ENCODE data around the gene FAM180A.

FAM180A gene

DNA sequence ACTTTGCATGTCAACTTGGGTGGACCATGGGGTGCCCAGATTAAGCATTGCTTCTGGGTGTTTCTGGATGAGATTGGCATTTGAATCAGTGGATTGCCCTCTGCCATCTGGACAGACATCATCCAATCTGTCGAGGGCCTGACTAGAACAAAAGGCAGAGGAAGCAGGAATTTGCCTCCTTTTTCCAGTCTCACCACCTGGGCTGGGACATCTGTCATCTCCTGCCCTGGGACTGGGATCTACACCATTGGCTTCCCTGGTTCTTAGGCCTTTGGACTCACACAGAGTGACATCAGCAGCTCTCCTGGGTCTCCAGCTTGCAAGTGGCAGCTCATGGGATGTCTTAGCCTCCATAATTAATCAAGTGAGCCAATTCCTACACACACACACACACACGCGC, 30.9 kb downstream of the FAM180A start:
- no peak for TF ChIP-seq SPI1 (IDR thresholded peaks at IDR 0.05; ENCODE audit: borderline replicate concordance, low read depth)
- no peak for TF ChIP-seq GABPA (IDR thresholded peaks at IDR 0.05; ENCODE audit: low read depth)
- TF ChIP-seq, protein P1, sequence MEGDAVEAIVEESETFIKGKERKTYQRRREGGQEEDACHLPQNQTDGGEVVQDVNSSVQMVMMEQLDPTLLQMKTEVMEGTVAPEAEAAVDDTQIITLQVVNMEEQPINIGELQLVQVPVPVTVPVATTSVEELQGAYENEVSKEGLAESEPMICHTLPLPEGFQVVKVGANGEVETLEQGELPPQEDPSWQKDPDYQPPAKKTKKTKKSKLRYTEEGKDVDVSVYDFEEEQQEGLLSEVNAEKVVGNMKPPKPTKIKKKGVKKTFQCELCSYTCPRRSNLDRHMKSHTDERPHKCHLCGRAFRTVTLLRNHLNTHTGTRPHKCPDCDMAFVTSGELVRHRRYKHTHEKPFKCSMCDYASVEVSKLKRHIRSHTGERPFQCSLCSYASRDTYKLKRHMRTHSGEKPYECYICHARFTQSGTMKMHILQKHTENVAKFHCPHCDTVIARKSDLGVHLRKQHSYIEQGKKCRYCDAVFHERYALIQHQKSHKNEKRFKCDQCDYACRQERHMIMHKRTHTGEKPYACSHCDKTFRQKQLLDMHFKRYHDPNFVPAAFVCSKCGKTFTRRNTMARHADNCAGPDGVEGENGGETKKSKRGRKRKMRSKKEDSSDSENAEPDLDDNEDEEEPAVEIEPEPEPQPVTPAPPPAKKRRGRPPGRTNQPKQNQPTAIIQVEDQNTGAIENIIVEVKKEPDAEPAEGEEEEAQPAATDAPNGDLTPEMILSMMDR (IDR thresholded peaks at IDR 0.05; ENCODE audit: insufficient read depth, low read length), result no peak
- no peak for TF ChIP-seq POLR2AphosphoS5 (IDR thresholded peaks at IDR 0.05; ENCODE audit: low read depth)
- TF ChIP-seq, protein P2, sequence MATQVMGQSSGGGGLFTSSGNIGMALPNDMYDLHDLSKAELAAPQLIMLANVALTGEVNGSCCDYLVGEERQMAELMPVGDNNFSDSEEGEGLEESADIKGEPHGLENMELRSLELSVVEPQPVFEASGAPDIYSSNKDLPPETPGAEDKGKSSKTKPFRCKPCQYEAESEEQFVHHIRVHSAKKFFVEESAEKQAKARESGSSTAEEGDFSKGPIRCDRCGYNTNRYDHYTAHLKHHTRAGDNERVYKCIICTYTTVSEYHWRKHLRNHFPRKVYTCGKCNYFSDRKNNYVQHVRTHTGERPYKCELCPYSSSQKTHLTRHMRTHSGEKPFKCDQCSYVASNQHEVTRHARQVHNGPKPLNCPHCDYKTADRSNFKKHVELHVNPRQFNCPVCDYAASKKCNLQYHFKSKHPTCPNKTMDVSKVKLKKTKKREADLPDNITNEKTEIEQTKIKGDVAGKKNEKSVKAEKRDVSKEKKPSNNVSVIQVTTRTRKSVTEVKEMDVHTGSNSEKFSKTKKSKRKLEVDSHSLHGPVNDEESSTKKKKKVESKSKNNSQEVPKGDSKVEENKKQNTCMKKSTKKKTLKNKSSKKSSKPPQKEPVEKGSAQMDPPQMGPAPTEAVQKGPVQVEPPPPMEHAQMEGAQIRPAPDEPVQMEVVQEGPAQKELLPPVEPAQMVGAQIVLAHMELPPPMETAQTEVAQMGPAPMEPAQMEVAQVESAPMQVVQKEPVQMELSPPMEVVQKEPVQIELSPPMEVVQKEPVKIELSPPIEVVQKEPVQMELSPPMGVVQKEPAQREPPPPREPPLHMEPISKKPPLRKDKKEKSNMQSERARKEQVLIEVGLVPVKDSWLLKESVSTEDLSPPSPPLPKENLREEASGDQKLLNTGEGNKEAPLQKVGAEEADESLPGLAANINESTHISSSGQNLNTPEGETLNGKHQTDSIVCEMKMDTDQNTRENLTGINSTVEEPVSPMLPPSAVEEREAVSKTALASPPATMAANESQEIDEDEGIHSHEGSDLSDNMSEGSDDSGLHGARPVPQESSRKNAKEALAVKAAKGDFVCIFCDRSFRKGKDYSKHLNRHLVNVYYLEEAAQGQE (IDR thresholded peaks at IDR 0.05; ENCODE audit: insufficient replicate concordance, low read depth), result no peak
- H3K27me3 ChIP-seq (ENCODE audit: insufficient read depth, poor library complexity, severe bottlenecking), result no peaks in the 10 kb centered on the region
- no peak for DNase-seq (ENCODE audit: low read depth in 1 of 2, low spot score in 1 of 2)
- H3K4me3 ChIP-seq (replicated peaks; ENCODE audit: insufficient read depth, low read length), result no peak overlapping the region
- no peak overlapping the region for H3K27ac ChIP-seq (replicated peaks)

- TF ChIP-seq, protein P1 (IDR thresholded peaks at IDR 0.05; ENCODE audit: insufficient read depth, low read length), result no peak
- no peak for TF ChIP-seq SPI1 (IDR thresholded peaks at IDR 0.05; ENCODE audit: borderline replicate concordance, low read depth)
- TF ChIP-seq GABPA (IDR thresholded peaks at IDR 0.05; ENCODE audit: low read depth), result no peak
- TF ChIP-seq POLR2AphosphoS5 (IDR thresholded peaks at IDR 0.05; ENCODE audit: low read depth), result no peak
- TF ChIP-seq, protein P2 (IDR thresholded peaks at IDR 0.05; ENCODE audit: insufficient replicate concordance, low read depth), result no peak
- Histone ChIP-seq H3K27me3 (ENCODE audit: insufficient read depth, poor library complexity, severe bottlenecking) (no peaks in the 10 kb centered on the region), H3K27ac (replicated peaks) (no peak overlapping the region), H3K4me3 (replicated peaks; ENCODE audit: insufficient read depth, low read length) (no peak overlapping the region)
- no peak for DNase-seq (ENCODE audit: low read depth in 1 of 2, low spot score in 1 of 2)
These were observed 31.9 kb downstream of the FAM180A start for GRCh38 chr7:135716677-135717238.

DNA sequence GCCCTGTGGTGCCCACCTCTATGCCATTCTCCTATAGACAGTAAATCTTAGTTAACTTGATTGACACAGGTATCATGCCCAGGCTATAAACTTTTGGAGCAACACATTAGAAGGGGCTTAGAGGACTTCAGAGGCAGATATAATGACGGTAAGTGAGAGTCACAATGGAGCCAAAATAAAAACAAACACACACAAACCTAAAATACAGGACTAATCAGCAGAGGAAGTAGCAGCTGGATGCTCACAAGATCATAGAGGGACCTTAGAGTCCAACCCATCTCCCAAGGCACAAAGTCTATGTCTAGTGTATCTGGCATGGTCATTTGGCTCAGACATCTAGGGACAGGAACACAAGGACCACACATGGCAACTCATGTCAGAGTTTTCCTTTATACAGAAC, 32.9 kb downstream of the FAM180A start:
- Histone ChIP-seq H3K27ac (replicated peaks) (no peak overlapping the region), H3K4me3 (replicated peaks; ENCODE audit: insufficient read depth, low read length) (no peak overlapping the region), H3K27me3 (ENCODE audit: insufficient read depth, poor library complexity, severe bottlenecking) (no peaks in the 10 kb centered on the region)
- no peak for DNase-seq (ENCODE audit: low read depth in 1 of 2, low spot score in 1 of 2)
- no peak for TF ChIP-seq SPI1 (IDR thresholded peaks at IDR 0.05; ENCODE audit: borderline replicate concordance, low read depth)
- no peak for TF ChIP-seq POLR2AphosphoS5 (IDR thresholded peaks at IDR 0.05; ENCODE audit: low read depth)
- TF ChIP-seq GABPA (IDR thresholded peaks at IDR 0.05; ENCODE audit: low read depth), result no peak

- Histone ChIP-seq H3K27ac (replicated peaks) (no peak overlapping the region), H3K27me3 (ENCODE audit: insufficient read depth, poor library complexity, severe bottlenecking) (no peaks in the 10 kb centered on the region), H3K4me3 (replicated peaks; ENCODE audit: insufficient read depth, low read length) (no peak overlapping the region)
- no peak for TF ChIP-seq SPI1 (IDR thresholded peaks at IDR 0.05; ENCODE audit: borderline replicate concordance, low read depth)
- TF ChIP-seq, protein P2 (IDR thresholded peaks at IDR 0.05; ENCODE audit: insufficient replicate concordance, low read depth), result no peak
- TF ChIP-seq POLR2AphosphoS5 (IDR thresholded peaks at IDR 0.05; ENCODE audit: low read depth), result no peak
- TF ChIP-seq, protein P1 (IDR thresholded peaks at IDR 0.05; ENCODE audit: insufficient read depth, low read length), result no peak
- no peak for TF ChIP-seq GABPA (IDR thresholded peaks at IDR 0.05; ENCODE audit: low read depth)
- DNase-seq (ENCODE audit: low read depth in 1 of 2, low spot score in 1 of 2), result no peak
These were observed 33.5 kb downstream of the FAM180A start for GRCh38 chr7:135715055-135715522.

Data from HL-60 (cell line).